HG02759 (cell line): ENCODE measurements around the gene SLC26A4.
"Not testable (repeated sequence)": the region's sequence is repeated elsewhere in the genome, so short reads cannot be mapped to it uniquely, and the experiment has no call there.

ENCODE experiments used
- ATAC-seq: cut with Tn5 transposase; IDR thresholded peaks from one replicate; pipeline ENCODE4 v1.9.1; 2021; ENCODE audit warnings: mild to moderate bottlenecking, moderate library complexity; ENCODE audit not compliant: unreplicated experiment

SLC26A4 gene

DNA sequence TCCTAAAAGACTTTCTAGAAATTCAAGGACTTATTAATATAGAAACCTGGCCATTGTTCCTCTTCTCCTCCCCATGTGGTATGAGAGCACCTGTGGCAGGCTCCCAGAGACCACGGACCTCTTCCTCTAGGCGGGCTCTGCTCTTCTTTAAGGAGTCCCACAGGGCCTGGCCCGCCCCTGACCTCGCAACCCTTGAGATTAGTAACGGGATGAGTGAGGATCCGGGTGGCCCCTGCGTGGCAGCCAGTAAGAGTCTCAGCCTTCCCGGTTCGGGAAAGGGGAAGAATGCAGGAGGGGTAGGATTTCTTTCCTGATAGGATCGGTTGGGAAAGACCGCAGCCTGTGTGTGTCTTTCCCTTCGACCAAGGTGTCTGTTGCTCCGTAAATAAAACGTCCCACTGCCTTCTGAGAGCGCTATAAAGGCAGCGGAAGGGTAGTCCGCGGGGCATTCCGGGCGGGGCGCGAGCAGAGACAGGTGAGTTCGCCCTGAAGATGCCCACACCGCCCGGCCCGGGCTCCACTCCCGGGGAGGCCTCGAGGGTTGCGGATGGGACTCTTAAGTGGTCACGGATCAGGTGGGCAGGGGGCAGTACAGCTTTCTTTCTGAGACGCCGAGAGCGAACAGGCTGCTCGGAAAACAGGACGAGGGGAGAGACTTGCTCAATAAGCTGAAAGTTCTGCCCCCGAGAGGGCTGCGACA is at the start of gene SLC26A4:
Gene SLC26A4, plus strand, starts transcription at position 448 of the 700 bp plus-strand sequence. CDS start 814 bp downstream, outside the sequence.
- peak; percentile 58 for ATAC-seq

- no peak for ATAC-seq
Measured at GRCh38 chr7:107613439-107613838, 47.2 kb upstream of the SLC26A4 start.

DNA sequence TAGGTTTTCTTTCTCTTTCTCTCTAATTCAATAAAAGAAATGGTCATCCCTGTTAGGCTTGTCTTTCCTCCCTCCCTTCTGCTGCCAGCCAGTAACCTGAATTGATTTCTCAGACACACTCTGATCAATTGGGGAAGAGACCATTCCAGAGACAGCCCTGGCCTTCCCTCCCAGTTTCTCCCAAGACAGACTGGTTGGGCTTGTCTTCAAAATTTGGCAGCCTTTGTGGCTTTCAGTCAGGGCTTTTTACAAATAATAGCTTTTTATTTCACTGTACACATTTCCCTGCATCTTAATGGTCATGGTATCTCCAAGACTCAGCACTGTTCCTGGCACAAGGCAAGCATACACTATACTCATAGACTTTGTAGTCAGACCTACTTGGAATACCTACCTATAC is 46.7 kb upstream of the SLC26A4 start:
- no peak for ATAC-seq

DNA sequence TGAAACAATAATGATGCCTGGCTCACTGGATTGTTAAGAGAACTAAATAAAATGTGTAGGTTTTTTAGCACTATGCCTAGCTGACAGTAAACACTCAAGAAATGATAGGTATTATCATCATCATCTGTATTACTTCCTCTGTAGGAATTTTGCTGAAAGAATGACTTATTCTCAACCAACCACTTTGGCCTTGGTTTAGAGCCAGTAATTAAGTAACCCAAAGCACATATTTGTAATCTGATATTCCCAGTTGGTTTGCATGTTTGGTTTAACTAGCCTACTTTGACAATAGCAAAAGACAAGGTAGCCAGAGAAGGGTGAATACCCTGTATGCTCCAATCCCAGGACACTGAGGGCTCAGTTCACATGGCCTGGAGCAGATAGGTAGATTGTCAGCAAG is 46.2 kb upstream of the SLC26A4 start:
- ATAC-seq: no peak

DNA sequence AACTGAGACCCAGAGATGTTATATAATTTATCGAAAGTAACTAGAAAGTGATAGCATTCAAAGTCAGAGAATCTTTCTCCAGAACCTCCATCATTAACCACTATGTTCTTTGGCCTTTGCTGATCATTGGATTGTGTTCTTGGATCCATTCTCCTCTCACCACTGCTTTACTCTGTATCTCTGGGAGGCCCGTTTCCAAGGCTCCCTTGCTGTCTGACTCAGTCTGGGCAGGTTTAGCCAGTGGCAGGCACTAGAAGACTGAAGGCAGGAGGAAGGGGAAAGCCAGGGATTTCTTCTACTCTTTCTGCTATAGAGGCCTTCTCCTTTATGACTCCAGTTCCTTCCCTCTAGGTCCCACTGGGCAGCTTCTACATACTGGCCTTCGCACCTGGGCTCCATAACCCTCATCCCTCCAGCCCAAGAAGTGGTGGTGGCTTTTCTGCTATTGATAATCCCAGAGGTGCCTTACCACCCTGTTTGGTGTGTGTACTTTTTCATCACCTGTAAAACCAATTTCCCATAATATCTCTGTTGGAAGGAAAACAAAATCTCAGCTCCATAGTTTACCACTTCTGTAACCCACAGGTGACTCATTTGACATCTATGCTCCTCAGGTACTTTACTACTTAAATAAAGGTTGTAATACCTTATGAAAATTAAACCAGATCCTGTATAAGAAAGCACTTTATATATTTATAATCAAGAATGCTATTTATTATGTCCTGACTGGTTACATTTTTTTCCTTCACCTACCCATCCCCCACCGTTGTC is 44.5 kb upstream of the SLC26A4 start:
- no peak for ATAC-seq

DNA sequence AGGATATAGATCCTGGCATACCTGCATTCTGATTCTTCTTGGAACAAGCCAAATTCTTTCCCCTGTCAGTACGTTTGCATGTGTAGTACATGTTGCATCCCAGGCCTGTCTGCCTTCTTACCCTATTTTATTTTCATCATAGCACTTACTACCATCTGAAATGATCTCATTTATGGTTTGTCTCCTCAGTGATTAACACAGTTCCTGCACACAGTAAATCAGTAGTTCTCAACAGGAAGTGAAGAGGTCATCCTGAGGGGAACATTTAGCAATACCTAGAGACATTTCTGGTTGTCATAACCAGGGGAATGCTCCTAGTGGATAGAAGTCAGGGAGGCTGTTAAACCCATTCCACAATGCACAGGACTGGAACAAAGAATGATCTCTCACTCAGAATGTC is 38.2 kb upstream of the SLC26A4 start:
- ATAC-seq: no peak

- ATAC-seq: no peak
Measured at GRCh38 chr7:107622894-107623293, 37.7 kb upstream of the SLC26A4 start.

- no peak for ATAC-seq
Measured at GRCh38 chr7:107627002-107627401, 33.6 kb upstream of the SLC26A4 start.

DNA sequence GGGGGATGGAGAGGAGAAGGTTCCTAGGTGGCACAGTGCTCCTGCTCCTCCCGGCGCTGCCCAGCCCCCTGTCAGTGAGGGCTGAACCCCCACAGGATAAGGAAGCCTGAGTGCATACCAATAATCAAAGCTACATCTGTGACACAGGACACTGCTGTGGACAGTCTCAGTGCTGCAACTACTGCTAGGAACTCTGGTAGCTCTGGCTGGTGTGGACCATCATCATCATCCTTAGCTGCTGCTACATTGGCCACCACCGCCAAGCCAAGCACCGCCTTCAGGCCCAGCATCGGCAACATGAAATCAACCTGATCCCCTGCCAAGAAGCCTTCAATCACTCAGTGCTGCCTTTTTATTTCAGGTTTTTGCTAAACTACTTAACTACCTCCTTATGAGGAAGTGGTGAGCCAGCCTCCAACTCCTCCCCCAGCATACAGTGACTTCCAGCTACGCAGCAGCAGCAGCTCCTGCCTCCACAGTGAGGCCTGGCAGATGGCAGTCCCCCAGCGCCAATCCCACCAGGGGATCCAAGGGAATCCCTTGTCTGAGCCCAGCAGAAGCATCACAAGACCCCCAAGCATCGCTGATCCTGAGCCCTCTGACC is 32.1 kb upstream of the SLC26A4 start:
- no peak for ATAC-seq

DNA sequence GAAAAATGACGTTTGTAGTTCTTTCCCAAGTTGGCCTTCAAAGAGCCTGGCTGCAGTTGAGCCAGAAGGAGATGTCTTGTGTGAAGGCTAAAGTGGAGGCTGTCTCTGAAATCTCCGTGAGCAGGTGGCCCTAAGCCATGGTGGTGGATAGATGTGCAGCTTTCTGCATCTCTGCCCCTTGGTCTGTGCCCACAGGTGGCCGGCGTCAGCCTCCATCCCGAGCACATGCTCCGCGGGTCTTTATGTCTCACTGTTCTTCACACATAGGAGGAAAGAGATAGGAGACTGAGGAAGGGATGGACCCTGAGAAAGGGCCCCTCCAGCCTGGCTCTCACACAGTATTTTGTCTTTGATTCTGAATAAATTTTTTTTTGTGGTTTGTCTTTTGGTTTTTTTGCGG is 30.3 kb upstream of the SLC26A4 start:
- ATAC-seq: no peak

DNA sequence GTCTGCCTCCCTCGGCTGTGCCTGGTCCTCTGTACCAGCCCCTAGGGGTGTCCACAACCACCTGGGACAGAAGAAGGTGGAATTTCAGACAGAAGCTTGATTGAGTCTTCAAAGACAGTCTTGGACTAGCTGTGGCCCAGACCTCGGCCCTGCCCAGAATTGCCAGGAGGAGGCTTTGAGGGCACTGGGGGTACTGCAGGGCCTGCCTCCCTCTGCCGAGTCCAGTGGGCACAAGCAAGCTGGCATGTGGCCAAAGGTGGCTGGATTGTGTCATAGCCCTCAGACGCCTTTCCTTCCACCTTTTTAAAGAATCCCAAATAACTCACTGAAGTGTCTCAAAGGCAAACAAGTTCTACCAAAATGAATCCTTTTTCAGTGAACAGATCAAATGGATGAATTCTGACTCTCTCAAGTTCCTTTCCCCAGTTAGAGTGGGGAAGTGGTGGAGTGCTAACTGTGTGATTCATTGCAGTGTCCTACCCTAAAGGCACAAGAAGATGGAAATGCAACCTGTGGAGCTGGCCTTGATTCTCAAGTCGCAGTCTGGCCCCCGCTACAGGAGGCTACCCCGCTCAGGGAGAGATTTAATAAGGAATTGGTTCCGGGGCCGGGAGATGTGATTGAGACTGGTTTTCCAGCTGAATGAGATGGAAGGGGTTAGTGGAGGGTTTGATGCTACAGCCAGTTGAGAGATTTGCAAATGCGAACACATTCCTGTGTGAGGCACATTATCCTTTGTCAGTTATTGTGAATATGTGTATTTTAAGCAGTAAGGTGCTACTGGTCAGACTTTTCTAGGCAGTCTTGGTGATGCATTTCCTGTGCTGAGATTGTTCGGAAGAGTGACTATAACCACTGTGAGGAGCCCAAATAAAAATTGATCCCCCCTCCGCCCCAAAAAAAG is 28.8 kb upstream of the SLC26A4 start:
- no peak for ATAC-seq

GRCh38 chr7:107632492-107632865 is 28.1 kb upstream of the SLC26A4 start:
- no peak for ATAC-seq

DNA sequence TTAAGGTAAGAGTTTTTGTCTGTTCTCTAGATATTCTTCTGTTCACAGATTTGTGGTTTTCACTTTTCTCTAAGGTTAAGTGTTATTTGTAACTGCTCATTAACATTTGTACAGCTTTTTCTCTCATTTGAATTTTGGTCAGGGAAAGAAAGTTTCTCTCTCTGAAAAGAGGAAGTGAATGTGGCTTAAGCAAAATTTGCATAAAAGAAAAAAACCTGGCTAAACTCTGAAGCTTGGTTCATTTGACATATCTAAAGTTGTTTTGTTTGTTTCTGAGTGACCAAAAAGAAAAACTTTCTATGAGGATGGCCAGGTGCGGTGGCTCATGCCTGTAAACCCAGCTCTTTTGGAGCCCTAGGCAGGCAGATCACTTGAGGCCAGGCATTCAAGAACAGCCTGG is 22.0 kb upstream of the SLC26A4 start:
- peak; percentile 93 for ATAC-seq

GRCh38 chr7:107639070-107639469 is 21.6 kb upstream of the SLC26A4 start:
- ATAC-seq: not testable (repeated sequence)

- no peak for ATAC-seq
Measured at GRCh38 chr7:107641676-107642075, 19.0 kb upstream of the SLC26A4 start.

- no peak for ATAC-seq
Measured at GRCh38 chr7:107642501-107642900, 18.1 kb upstream of the SLC26A4 start.

DNA sequence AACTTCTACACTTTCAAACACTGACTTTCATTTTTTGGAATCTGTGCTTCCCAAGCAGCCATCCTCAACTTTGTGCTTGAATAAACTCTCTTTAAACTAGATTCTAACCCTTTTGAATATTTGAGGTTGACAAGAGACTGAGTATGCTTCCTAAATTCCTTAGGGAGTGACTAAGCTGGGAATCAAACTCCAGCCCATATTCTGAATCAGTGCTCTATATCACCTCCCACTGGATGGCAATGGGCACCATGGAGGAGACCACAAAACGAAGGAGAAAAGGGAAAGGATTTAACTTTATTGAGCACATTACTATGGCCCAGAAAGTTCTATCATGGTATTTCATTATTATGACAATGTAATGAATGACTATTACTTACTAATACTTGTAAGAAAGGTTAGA is 17.2 kb upstream of the SLC26A4 start:
- ATAC-seq: no peak

GRCh38 chr7:107643938-107644308 is 16.7 kb upstream of the SLC26A4 start:
- ATAC-seq: no peak

DNA sequence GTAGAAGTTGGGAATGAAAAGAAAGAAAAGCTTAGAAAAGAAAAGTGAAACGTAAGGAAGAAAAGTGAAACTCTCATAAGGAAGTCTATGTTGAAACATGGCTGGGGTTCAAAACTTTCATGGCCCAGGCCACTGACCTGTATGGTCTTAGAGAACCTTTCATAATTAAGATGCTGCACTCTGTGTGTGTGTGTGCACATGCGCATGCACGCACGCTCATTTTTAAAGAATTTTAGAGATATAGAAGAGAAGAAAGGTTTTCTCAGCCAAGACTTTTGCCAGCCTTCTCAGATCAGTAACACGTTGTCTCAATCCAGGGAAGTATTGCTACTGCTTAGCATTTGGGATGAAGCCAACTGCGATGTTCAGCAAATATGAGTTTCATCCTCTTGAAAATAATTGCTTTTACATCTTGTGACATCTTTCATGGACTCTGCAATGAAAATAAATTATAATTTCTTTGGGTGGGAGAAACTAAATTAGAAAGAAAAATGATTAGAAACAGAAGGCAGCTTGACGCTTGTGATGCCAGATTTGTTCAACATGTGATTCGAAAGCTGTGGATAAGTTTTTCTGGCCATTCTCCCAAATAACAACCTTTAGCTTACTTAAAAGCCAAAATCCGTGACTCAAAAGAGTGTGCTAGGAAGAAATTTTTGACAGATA is 16.2 kb upstream of the SLC26A4 start:
- no peak for ATAC-seq

- ATAC-seq: no peak
Measured at GRCh38 chr7:107652642-107653041, 8.0 kb upstream of the SLC26A4 start.

- no peak for ATAC-seq
Measured at GRCh38 chr7:107658467-107658866, 2.2 kb upstream of the SLC26A4 start.
